GM19023 (cell line): ENCODE results near the gene ADSS1.

ENCODE experiments used
- ATAC-seq: cut with Tn5 transposase; IDR thresholded peaks from one replicate; pipeline ENCODE4 v1.9.1; 2021; ENCODE audit warnings: mild to moderate bottlenecking, moderate library complexity; ENCODE audit not compliant: unreplicated experiment

The ADSS1 gene

GRCh38 chr14:104723651-104724406 is at the start of gene ADSS1:
ADSS1 (plus strand) TSS chr14:104724229; CDS start chr14:104724271, 42 bp downstream.
- peak; percentile 66 for ATAC-seq

GRCh38 chr14:104675447-104675846 is 48.6 kb upstream of the ADSS1 start:
- ATAC-seq = no peak

- no peak for ATAC-seq
Measured at GRCh38 chr14:104676130-104676693, 47.8 kb upstream of the ADSS1 start.

- ATAC-seq = peak; percentile 37
Measured at GRCh38 chr14:104676694-104677511, 47.1 kb upstream of the ADSS1 start.

GRCh38 chr14:104677512-104678332 is 46.3 kb upstream of the ADSS1 start:
- peak; percentile 43 for ATAC-seq

- ATAC-seq = no peak
Measured at GRCh38 chr14:104678346-104678745, 45.7 kb upstream of the ADSS1 start.

- ATAC-seq = no peak
Measured at GRCh38 chr14:104678901-104679705, 44.9 kb upstream of the ADSS1 start.

- ATAC-seq = no peak
Measured at GRCh38 chr14:104680056-104680805, 43.8 kb upstream of the ADSS1 start.

GRCh38 chr14:104680806-104681688 is 43.0 kb upstream of the ADSS1 start:
- no peak for ATAC-seq

- no peak for ATAC-seq
Measured at GRCh38 chr14:104681689-104682074, 42.3 kb upstream of the ADSS1 start.

GRCh38 chr14:104682107-104682593 is 41.9 kb upstream of the ADSS1 start:
- no peak for ATAC-seq

GRCh38 chr14:104683653-104684448 is 40.2 kb upstream of the ADSS1 start:
- ATAC-seq = no peak

GRCh38 chr14:104684449-104684821 is 39.6 kb upstream of the ADSS1 start:
- no peak for ATAC-seq

GRCh38 chr14:104685216-104685997 is 38.6 kb upstream of the ADSS1 start:
- no peak for ATAC-seq

GRCh38 chr14:104685998-104686610 is 37.9 kb upstream of the ADSS1 start:
- no peak for ATAC-seq
